Stimulated activated CD8-positive, alpha-beta memory T cell treated with anti-CD3 and anti-CD28 coated beads, Interleukin-7, amount 100 ng/mL, for 1 hour (primary cell): ENCODE measurements around the gene KCNB1.
"Not testable (repeated sequence)": the region's sequence is repeated elsewhere in the genome, so short reads cannot be mapped to it uniquely, and the experiment has no call there.

Source experiments
- DNase-seq, 2 donors: peaks; one replicate each; pipeline ENCODE4 v3.0.0-alpha.2; 2020; ENCODE audit warnings: low read depth in 2 of 2

Gene KCNB1

GRCh38 chr20:49319208-49319809 is 163.2 kb downstream of the KCNB1 start:
- DNase-seq: no peak

GRCh38 chr20:49318430-49319207 is 163.8 kb downstream of the KCNB1 start:
- DNase-seq: no peak

GRCh38 chr20:49318091-49318429 is 164.4 kb downstream of the KCNB1 start:
- no peak for DNase-seq

GRCh38 chr20:49316704-49317103 is 165.8 kb downstream of the KCNB1 start:
- DNase-seq: no peak

- DNase-seq: no peak
Observed at GRCh38 chr20:49315580-49315979, 166.9 kb downstream of the KCNB1 start.

GRCh38 chr20:49314052-49314451 is 168.4 kb downstream of the KCNB1 start:
- DNase-seq: not testable (repeated sequence)
